Tibial artery (tissue), 4 donors: Measurements from ENCODE around the gene SLC16A7.

ENCODE experiments used
- DNase-seq, 2 donors: peaks; one replicate each; pipeline ENCODE4 v3.0.0-alpha.2; 2019
- H3K27ac ChIP-seq, 2 donors: fragments of 200-600 bp; sonication (generic) in 1 of 2; 1 replicate in 1 of 2; 2 replicates in 1 of 2; pipeline ENCODE4 v1.5.1; 2018 to 2019; ENCODE audit warnings: mild to moderate bottlenecking in 1 of 2
- H3K27me3 ChIP-seq, 2 donors: fragments of 200-600 bp; sonication (generic) in 1 of 2; one replicate each; pipeline versions ENCODE4 v1.5.1 to v1.6.0; 2016 to 2019
- H3K36me3 ChIP-seq, 3 donors: fragments of 200-600 bp; sonication (generic) in 2 of 3; one replicate each; pipeline ENCODE4 v1.5.1; 2016 to 2019; ENCODE audit warnings: mild to moderate bottlenecking in 2 of 3
- H3K4me1 ChIP-seq, 4 donors: fragments of 200-600 bp; sonication (generic) in 2 of 4; 1 replicate in 3 of 4; 2 replicates in 1 of 4; pipeline ENCODE4 v1.5.1; 2016 to 2019
- H3K4me3 ChIP-seq, 2 donors: fragments of 200-600 bp; sonication (generic) in 1 of 2; 1 replicate in 1 of 2; 2 replicates in 1 of 2; pipeline ENCODE4 v1.5.1; 2018 to 2019; ENCODE audit warnings: mild to moderate bottlenecking in 2 of 2
- H3K9me3 ChIP-seq, 3 donors: fragments of 200-600 bp; sonication (generic) in 1 of 3; one replicate each; pipeline ENCODE4 v1.5.1; 2016 to 2019
- CTCF ChIP-seq, 2 experiments: fragments of 200-600 bp in 1 of 2; fragments of 450-650 bp in 1 of 2; IDR thresholded peaks; one replicate each; pipeline ENCODE4 v1.5.1; 2017 to 2019; ENCODE audit warnings: antibody characterized with exemption in 2 of 2, mild to moderate bottlenecking in 1 of 2, moderate library complexity in 1 of 2
- intact Hi-C: fragments of 100-400 bp; cut with DNase I; formaldehyde crosslinking; loops from one replicate; pipeline ENCODE4 v1.15.0; 2023; ENCODE audit warnings: low total_unique reads

The SLC16A7 gene

GRCh38 chr12:59660921-59661597 is 65.2 kb downstream of the SLC16A7 start:
- intact Hi-C loops: no loop called here
- no peak overlapping the region for H3K4me3 ChIP-seq

GRCh38 chr12:59664495-59664894 is 68.7 kb downstream of the SLC16A7 start:
- Histone ChIP-seq H3K36me3 (no peaks in the 10 kb centered on the region), H3K9me3 (no peaks in the 10 kb centered on the region), H3K4me1 (peaks cover 0 to 40% (median 2%) of the 10 kb centered on the region in 4 donors), H3K27me3 (no peaks in the 10 kb centered on the region), H3K4me3 (no peak overlapping the region), H3K27ac (no peak overlapping the region)
- TF ChIP-seq CTCF (IDR thresholded peaks at IDR 0.05): no peak
- no peak for DNase-seq
- intact Hi-C loops: no loop called here

More at GRCh38 chr12:59660921-59661597, 65.2 kb downstream of the SLC16A7 start:
- Histone ChIP-seq H3K27ac (no peak overlapping the region), H3K9me3 (no peaks in the 10 kb centered on the region), H3K4me1 (peaks cover 0 to 55% (median 2%) of the 10 kb centered on the region in 4 donors), H3K36me3 (peaks cover 0 to 5% (median 0%) of the 10 kb centered on the region in 3 donors), H3K27me3 (no peaks in the 10 kb centered on the region)
- DNase-seq: no peak
- no peak for TF ChIP-seq CTCF (IDR thresholded peaks at IDR 0.05)

DNA sequence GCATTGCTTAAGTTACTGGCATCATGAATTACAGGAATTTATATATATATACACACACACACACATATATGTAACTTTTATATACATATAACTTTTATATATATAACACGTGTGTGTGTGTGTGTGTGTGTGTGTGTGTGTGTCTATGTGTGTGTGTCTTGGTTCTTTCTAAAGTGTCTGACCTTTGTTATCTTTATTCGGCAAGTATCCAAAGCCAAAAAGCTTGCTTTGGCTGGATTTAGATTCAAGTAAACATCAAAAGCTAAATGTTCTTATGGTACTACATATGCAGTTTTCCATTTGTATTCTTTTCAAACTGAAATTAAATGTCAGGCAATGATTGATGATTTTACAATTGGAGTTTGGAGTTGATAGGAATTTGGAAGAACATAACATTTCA is 69.9 kb downstream of the SLC16A7 start:
- H3K27ac ChIP-seq: no peak overlapping the region
- H3K9me3 ChIP-seq: no peaks in the 10 kb centered on the region
- no peak for DNase-seq
- no peaks in the 10 kb centered on the region for H3K27me3 ChIP-seq
- intact Hi-C loops: no loop called here
- peaks cover 0 to 30% (median 0%) of the 10 kb centered on the region in 4 donors for H3K4me1 ChIP-seq
- H3K36me3 ChIP-seq: no peaks in the 10 kb centered on the region
- TF ChIP-seq CTCF (IDR thresholded peaks at IDR 0.05): no peak
- H3K4me3 ChIP-seq: no peak overlapping the region

GRCh38 chr12:59668674-59669073 is 72.8 kb downstream of the SLC16A7 start:
- Histone ChIP-seq H3K9me3 (no peaks in the 10 kb centered on the region), H3K4me3 (no peak overlapping the region), H3K27ac (no peak overlapping the region), H3K36me3 (no peaks in the 10 kb centered on the region), H3K27me3 (no peaks in the 10 kb centered on the region), H3K4me1 (peaks cover 0 to 29% (median 0%) of the 10 kb centered on the region in 4 donors)
- intact Hi-C loops: no loop called here
- TF ChIP-seq CTCF (IDR thresholded peaks at IDR 0.05): no peak
- DNase-seq: no peak

GRCh38 chr12:59672273-59672672 is 76.4 kb downstream of the SLC16A7 start:
- TF ChIP-seq CTCF (IDR thresholded peaks at IDR 0.05): no peak

More at GRCh38 chr12:59672273-59672672, 76.4 kb downstream of the SLC16A7 start:
- Histone ChIP-seq H3K4me3 (no peak overlapping the region), H3K9me3 (no peaks in the 10 kb centered on the region), H3K36me3 (no peaks in the 10 kb centered on the region), H3K27me3 (no peaks in the 10 kb centered on the region), H3K4me1 (peaks cover 0 to 8% (median 2%) of the 10 kb centered on the region in 4 donors), H3K27ac (no peak overlapping the region)
- intact Hi-C loops: no loop called here
- DNase-seq: no peak
